Activated CD8-positive, alpha-beta memory T cell treated with anti-CD3 and anti-CD28 coated beads, Interleukin-2, amount 10 ng/mL, durations not matched to agents 7 days and 5 days (primary cell): ENCODE data around the gene IQSEC1. TPM values are rescaled to one million over a fixed set of nuclear protein-coding genes. Genes with fewer than 3 reads are reported as not detected.

Source experiments
- ATAC-seq: fragments of 150-1000 bp; cut with Tn5 transposase; one replicate; pipeline ENCODE4 v1.10.0; 2021; ENCODE audit warnings: moderate library complexity
- CTCF ChIA-PET: fragments of 350-600 bp; sonication (Branson Sonifier 250); formaldehyde crosslinking; loops from one replicate; lab custom pipeline; 2021; ENCODE audit warnings: antibody characterized with exemption; lab: Charles Lee
- DNase-seq: peaks from one replicate; pipeline ENCODE4 v3.0.0-alpha.2; 2020
- H3K27ac Mint-ChIP-seq: one replicate; pipeline ENCODE4 v1.8.0; 2021; ENCODE audit warnings: mild to moderate bottlenecking, mixed read lengths
- H3K27me3 Mint-ChIP-seq: one replicate; pipeline ENCODE4 v1.8.0; 2021; ENCODE audit warnings: mixed read lengths
- H3K36me3 Mint-ChIP-seq: one replicate; pipeline ENCODE4 v1.8.0; 2021; ENCODE audit warnings: mild to moderate bottlenecking, mixed read lengths
- H3K4me1 Mint-ChIP-seq: one replicate; pipeline ENCODE4 v1.8.0; 2021; ENCODE audit warnings: mixed read lengths
- H3K4me3 Mint-ChIP-seq: one replicate; pipeline ENCODE4 v1.8.0; 2021; ENCODE audit warnings: mild to moderate bottlenecking, moderate library complexity, mixed read lengths
- H3K9me3 Mint-ChIP-seq: one replicate; pipeline ENCODE4 v1.8.0; 2022; ENCODE audit warnings: low read depth, mixed read lengths
- total RNA-seq, 2 experiments: library from RNA; stranded (reverse); gene quantifications; one replicate each; pipeline ENCODE4 v1.2.3, GENCODE V29; 2021

IQSEC1 gene
- total RNA-seq, 2 experiments from 2014 or later = 37.6 to 71.4 TPM

- Mint-ChIP-seq H3K9me3 (no peaks in the 10 kb centered on the region), H3K27ac (peak overlapping the region; percentile 84), H3K27me3 (no peaks in the 10 kb centered on the region), H3K4me3 (peak overlapping the region; percentile 29), H3K36me3 (peaks cover 7% of the 10 kb centered on the region), H3K4me1 (peaks cover 77% of the 10 kb centered on the region)
- ATAC-seq (peak; percentile 40), DNase-seq (peak; percentile 69)
- CTCF ChIA-PET = interaction anchor here (0.6 to 3.8 kb wide), 6 partner anchors 14 to 107 kb away, joined by 3 to 16 read pairs (median 4); no protein-coding TSS in a partner anchor
These were observed 109.9 kb downstream of the IQSEC1 start for GRCh38 chr3:12963231-12963896.

GRCh38 chr3:12962292-12962691 is 110.9 kb downstream of the IQSEC1 start:
- Mint-ChIP-seq H3K4me3 (no peak overlapping the region), H3K27me3 (no peaks in the 10 kb centered on the region), H3K27ac (peak overlapping the region; percentile 84), H3K4me1 (peaks cover 79% of the 10 kb centered on the region), H3K36me3 (peaks cover 7% of the 10 kb centered on the region), H3K9me3 (no peaks in the 10 kb centered on the region)
- ATAC-seq (no peak), DNase-seq (no peak)
- CTCF ChIA-PET = interaction anchor here (1.0 to 3.8 kb wide), 5 partner anchors 13 to 33 kb away, joined by 3 to 16 read pairs (median 4); no protein-coding TSS in a partner anchor

- H3K9me3 Mint-ChIP-seq = no peaks in the 10 kb centered on the region
These were observed 111.6 kb downstream of the IQSEC1 start for GRCh38 chr3:12961697-12962036.

GRCh38 chr3:12961007-12961696 is 112.1 kb downstream of the IQSEC1 start:
- ATAC-seq (no peak), DNase-seq (no peak)
- no peaks in the 10 kb centered on the region for H3K27me3 Mint-ChIP-seq
- H3K4me1 Mint-ChIP-seq = peaks cover 75% of the 10 kb centered on the region
- H3K36me3 Mint-ChIP-seq = peaks cover 7% of the 10 kb centered on the region
- no peak overlapping the region for H3K27ac Mint-ChIP-seq
- no peak overlapping the region for H3K4me3 Mint-ChIP-seq
- H3K9me3 Mint-ChIP-seq = no peaks in the 10 kb centered on the region
- CTCF ChIA-PET = interaction anchor here (1.0 to 1.4 kb wide), 3 partner anchors 21 to 34 kb away, joined by 3 read pairs; no protein-coding TSS in a partner anchor

More at GRCh38 chr3:12961697-12962036, 111.6 kb downstream of the IQSEC1 start:
- Mint-ChIP-seq H3K4me1 (peaks cover 76% of the 10 kb centered on the region), H3K27me3 (no peaks in the 10 kb centered on the region), H3K36me3 (peaks cover 7% of the 10 kb centered on the region), H3K27ac (no peak overlapping the region), H3K4me3 (no peak overlapping the region)
- ATAC-seq (no peak), DNase-seq (no peak)
- CTCF ChIA-PET = interaction anchor here (1.0 kb wide), 1 partner anchor 29 kb away, joined by 3 read pairs; no protein-coding TSS in a partner anchor

GRCh38 chr3:12960497-12960896 is 112.7 kb downstream of the IQSEC1 start:
- CTCF ChIA-PET = interaction anchor here (1.0 to 1.4 kb wide), 3 partner anchors 12 to 35 kb away, joined by 3 to 4 read pairs (median 3); no protein-coding TSS in a partner anchor
- H3K4me1 Mint-ChIP-seq = peaks cover 73% of the 10 kb centered on the region

GRCh38 chr3:12959838-12960378 is 113.3 kb downstream of the IQSEC1 start:
- DNase-seq (no peak), ATAC-seq (no peak)
- H3K4me1 Mint-ChIP-seq = peaks cover 69% of the 10 kb centered on the region
- no peak overlapping the region for H3K4me3 Mint-ChIP-seq
- H3K36me3 Mint-ChIP-seq = peaks cover 5% of the 10 kb centered on the region
- H3K27me3 Mint-ChIP-seq = no peaks in the 10 kb centered on the region
- no peaks in the 10 kb centered on the region for H3K9me3 Mint-ChIP-seq
- H3K27ac Mint-ChIP-seq = no peak overlapping the region
- CTCF ChIA-PET = interaction anchor here (1.0 to 1.4 kb wide), 3 partner anchors 11 to 35 kb away, joined by 3 to 4 read pairs (median 3); no protein-coding TSS in a partner anchor

More at GRCh38 chr3:12960497-12960896, 112.7 kb downstream of the IQSEC1 start:
- DNase-seq (no peak), ATAC-seq (no peak)
- H3K27me3 Mint-ChIP-seq = no peaks in the 10 kb centered on the region
- no peak overlapping the region for H3K4me3 Mint-ChIP-seq
- peaks cover 6% of the 10 kb centered on the region for H3K36me3 Mint-ChIP-seq
- H3K27ac Mint-ChIP-seq = no peak overlapping the region
- H3K9me3 Mint-ChIP-seq = no peaks in the 10 kb centered on the region

GRCh38 chr3:12959410-12959809 is 113.8 kb downstream of the IQSEC1 start:
- Mint-ChIP-seq H3K36me3 (peaks cover 5% of the 10 kb centered on the region), H3K27ac (no peak overlapping the region), H3K27me3 (no peaks in the 10 kb centered on the region), H3K4me1 (peaks cover 66% of the 10 kb centered on the region), H3K9me3 (no peaks in the 10 kb centered on the region), H3K4me3 (no peak overlapping the region)
- ATAC-seq = no peak
- CTCF ChIA-PET = interaction anchor here (1.0 kb wide), 1 partner anchor 11 kb away, joined by 4 read pairs; no protein-coding TSS in a partner anchor
- no peak for DNase-seq

- DNase-seq = no peak
- H3K27ac Mint-ChIP-seq = no peak overlapping the region
- H3K4me1 Mint-ChIP-seq = peaks cover 56% of the 10 kb centered on the region
- no peaks in the 10 kb centered on the region for H3K27me3 Mint-ChIP-seq
- CTCF ChIA-PET = no interaction called here
- H3K36me3 Mint-ChIP-seq = peaks cover 5% of the 10 kb centered on the region
- no peaks in the 10 kb centered on the region for H3K9me3 Mint-ChIP-seq
- ATAC-seq = no peak
- H3K4me3 Mint-ChIP-seq = no peak overlapping the region
These were observed 115.1 kb downstream of the IQSEC1 start for GRCh38 chr3:12957824-12958792.

- no peak overlapping the region for H3K4me3 Mint-ChIP-seq
- peaks cover 51% of the 10 kb centered on the region for H3K4me1 Mint-ChIP-seq
- peaks cover 5% of the 10 kb centered on the region for H3K36me3 Mint-ChIP-seq
- H3K27ac Mint-ChIP-seq = no peak overlapping the region
- DNase-seq (no peak), ATAC-seq (no peak)
- CTCF ChIA-PET = no interaction called here
- H3K9me3 Mint-ChIP-seq = no peaks in the 10 kb centered on the region
- no peaks in the 10 kb centered on the region for H3K27me3 Mint-ChIP-seq
These were observed 115.9 kb downstream of the IQSEC1 start for GRCh38 chr3:12957339-12957738.

- Mint-ChIP-seq H3K4me3 (no peak overlapping the region), H3K27ac (no peak overlapping the region), H3K9me3 (no peaks in the 10 kb centered on the region), H3K27me3 (no peaks in the 10 kb centered on the region), H3K4me1 (peaks cover 45% of the 10 kb centered on the region), H3K36me3 (peaks cover 1% of the 10 kb centered on the region)
- ATAC-seq (no peak), DNase-seq (no peak)
- CTCF ChIA-PET = no interaction called here
These were observed 116.9 kb downstream of the IQSEC1 start for GRCh38 chr3:12956316-12956660.

GRCh38 chr3:12955651-12956315 is 117.4 kb downstream of the IQSEC1 start:
- H3K4me1 Mint-ChIP-seq = peaks cover 42% of the 10 kb centered on the region
- no peaks in the 10 kb centered on the region for H3K9me3 Mint-ChIP-seq
- no peak for DNase-seq
- no peak for ATAC-seq
- H3K27ac Mint-ChIP-seq = no peak overlapping the region
- no peaks in the 10 kb centered on the region for H3K27me3 Mint-ChIP-seq
- H3K4me3 Mint-ChIP-seq = no peak overlapping the region
- CTCF ChIA-PET = no interaction called here
- peaks cover 1% of the 10 kb centered on the region for H3K36me3 Mint-ChIP-seq

- no peak overlapping the region for H3K4me3 Mint-ChIP-seq
- ATAC-seq (peak; percentile 43), DNase-seq (no peak)
- H3K9me3 Mint-ChIP-seq = no peaks in the 10 kb centered on the region
- H3K36me3 Mint-ChIP-seq = peaks cover 1% of the 10 kb centered on the region
- H3K4me1 Mint-ChIP-seq = peaks cover 42% of the 10 kb centered on the region
- H3K27ac Mint-ChIP-seq = no peak overlapping the region
- CTCF ChIA-PET = no interaction called here
- H3K27me3 Mint-ChIP-seq = no peaks in the 10 kb centered on the region
These were observed 118.2 kb downstream of the IQSEC1 start for GRCh38 chr3:12954891-12955650.
